SK-N-SH (cell line): Measurements from ENCODE around the gene TEX22.

Experiments used
- CHD2 ChIP-seq: fragments of 150-350 bp; IDR thresholded peaks from 2 replicates; pipeline ENCODE4 v1.6.1; 2018; ENCODE audit warnings: low read length; ENCODE audit not compliant: partially characterized antibody
- CTCF ChIP-seq: fragments of 200-600 bp; sonication (generic); IDR thresholded peaks from 2 replicates; pipeline ENCODE4 v1.6.1; 2017; ENCODE audit warnings: antibody characterized with exemption, mild to moderate bottlenecking, moderate library complexity
- NFIC ChIP-seq: IDR thresholded peaks from 2 replicates; pipeline ENCODE4 v1.4.0; 2012; ENCODE audit warnings: borderline replicate concordance
- POLR2AphosphoS5 ChIP-seq: IDR thresholded peaks from 2 replicates; pipeline ENCODE4 v1.6.1; 2012; ENCODE audit warnings: low read depth, low read length
- REST ChIP-seq: IDR thresholded peaks from 2 replicates; pipeline ENCODE4 v1.6.1; 2012; ENCODE audit warnings: mild to moderate bottlenecking, low read depth, low read length, moderate library complexity
- RFX5 ChIP-seq: IDR thresholded peaks from 2 replicates; pipeline ENCODE4 v1.6.1; 2012; ENCODE audit warnings: mild to moderate bottlenecking, improper control_type of control experiment, low read length
- TAF1 ChIP-seq: IDR thresholded peaks from 2 replicates; pipeline ENCODE4 v1.6.1; 2012; ENCODE audit warnings: low read depth, mild to moderate bottlenecking, low read length, moderate library complexity, borderline replicate concordance
- YY1 ChIP-seq: IDR thresholded peaks from 2 replicates; pipeline ENCODE4 v1.4.0; 2012; ENCODE audit warnings: low read depth, mild to moderate bottlenecking
- TF ChIP-seq, protein P1 (sequence below): fragments of 150-350 bp; IDR thresholded peaks from 2 replicates; pipeline ENCODE4 v1.6.1; 2017; ENCODE audit warnings: antibody characterized with exemption, low read length, low read depth, borderline replicate concordance

DNA sequence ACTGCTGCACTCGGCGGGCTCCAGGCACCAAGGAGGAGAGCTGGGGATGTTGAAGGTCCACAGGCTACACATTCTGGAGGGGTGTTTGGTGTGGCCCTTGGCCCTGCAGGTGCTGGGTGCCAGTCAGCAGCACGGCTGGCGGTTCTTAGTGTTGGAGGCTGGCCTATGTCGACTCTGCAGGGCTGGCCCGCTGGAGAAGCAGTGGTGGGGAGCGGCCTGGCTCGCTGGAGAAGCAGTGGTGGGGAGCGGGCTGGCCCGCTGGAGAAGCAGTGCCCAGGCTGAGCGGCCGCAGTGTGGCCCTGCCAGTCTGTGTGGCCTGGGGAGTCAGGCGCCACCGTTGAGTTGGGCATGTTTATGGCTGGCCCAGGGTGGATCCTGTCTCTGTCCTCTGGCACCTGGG, 48.6 kb downstream of the TEX22 start:
- no peak for TF ChIP-seq CHD2
- TF ChIP-seq CTCF: no peak
- TF ChIP-seq RFX5: no peak
- no peak for TF ChIP-seq NFIC
- TF ChIP-seq YY1: no peak
- TF ChIP-seq, protein P1, sequence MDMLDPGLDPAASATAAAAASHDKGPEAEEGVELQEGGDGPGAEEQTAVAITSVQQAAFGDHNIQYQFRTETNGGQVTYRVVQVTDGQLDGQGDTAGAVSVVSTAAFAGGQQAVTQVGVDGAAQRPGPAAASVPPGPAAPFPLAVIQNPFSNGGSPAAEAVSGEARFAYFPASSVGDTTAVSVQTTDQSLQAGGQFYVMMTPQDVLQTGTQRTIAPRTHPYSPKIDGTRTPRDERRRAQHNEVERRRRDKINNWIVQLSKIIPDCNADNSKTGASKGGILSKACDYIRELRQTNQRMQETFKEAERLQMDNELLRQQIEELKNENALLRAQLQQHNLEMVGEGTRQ: no peak
- TF ChIP-seq POLR2AphosphoS5: no peak
- TF ChIP-seq REST: no peak
- no peak for TF ChIP-seq TAF1
